ENCODE data around the gene WDR54. TPM values are rescaled to one million over a fixed set of nuclear protein-coding genes. Genes with fewer than 3 reads are reported as not detected.

WDR54 gene
- total RNA-seq, 4 donors from 2014 or later: 7.6 to 14.6 (median 11.9) TPM

DNA sequence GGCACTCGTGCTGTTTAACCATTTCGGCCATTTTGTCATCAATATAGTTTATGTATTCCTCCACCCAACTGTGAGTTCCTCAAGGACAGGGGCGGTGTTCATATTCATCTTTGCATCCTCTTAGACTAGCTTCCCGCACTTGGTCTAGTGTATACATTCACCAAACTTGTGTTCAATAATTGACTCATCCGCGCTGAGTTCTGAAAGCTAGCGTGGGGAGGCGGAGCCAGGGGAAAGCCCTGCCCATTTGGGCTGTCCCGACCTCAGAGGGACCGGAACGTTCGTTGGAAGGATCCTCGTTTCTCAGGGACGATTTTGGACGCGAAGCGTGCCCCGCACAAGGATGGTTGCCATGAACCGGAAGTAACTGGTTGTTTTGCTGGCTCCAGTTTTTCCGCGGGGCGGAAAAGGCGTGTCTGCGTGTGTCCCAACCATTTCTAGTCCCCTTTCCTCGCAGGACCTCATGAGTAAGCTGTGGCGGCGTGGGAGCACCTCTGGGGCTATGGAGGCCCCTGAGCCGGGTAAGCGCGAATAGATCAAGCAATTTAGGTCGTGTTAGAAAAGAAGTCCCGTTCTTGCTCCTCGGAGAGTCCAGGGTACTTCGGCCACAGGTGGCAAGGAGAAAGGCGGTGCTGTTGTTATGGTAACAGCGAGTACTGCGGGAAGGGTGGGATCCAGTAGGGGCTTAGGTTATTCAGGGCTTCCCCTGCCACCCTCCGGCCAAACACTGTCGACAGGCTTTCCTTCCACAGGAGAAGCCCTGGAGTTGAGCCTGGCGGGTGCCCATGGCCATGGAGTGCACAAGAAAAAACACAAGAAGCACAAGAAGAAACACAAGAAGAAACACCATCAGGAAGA, 33.4 kb downstream of the WDR54 start, which contains the start of gene INO80B:
Gene INO80B (plus strand): TSS at position 434 of the 858 bp plus-strand sequence. CDS start 30 bp downstream, at position 464.
- intact Hi-C loops (cut with DNase I): no loop called here
- H3K27me3 ChIP-seq: no peaks in the 10 kb centered on the region
- H3K36me3 ChIP-seq: no peaks in the 10 kb centered on the region
- H3K9me3 ChIP-seq: no peaks in the 10 kb centered on the region
- TF ChIP-seq, protein P1, sequence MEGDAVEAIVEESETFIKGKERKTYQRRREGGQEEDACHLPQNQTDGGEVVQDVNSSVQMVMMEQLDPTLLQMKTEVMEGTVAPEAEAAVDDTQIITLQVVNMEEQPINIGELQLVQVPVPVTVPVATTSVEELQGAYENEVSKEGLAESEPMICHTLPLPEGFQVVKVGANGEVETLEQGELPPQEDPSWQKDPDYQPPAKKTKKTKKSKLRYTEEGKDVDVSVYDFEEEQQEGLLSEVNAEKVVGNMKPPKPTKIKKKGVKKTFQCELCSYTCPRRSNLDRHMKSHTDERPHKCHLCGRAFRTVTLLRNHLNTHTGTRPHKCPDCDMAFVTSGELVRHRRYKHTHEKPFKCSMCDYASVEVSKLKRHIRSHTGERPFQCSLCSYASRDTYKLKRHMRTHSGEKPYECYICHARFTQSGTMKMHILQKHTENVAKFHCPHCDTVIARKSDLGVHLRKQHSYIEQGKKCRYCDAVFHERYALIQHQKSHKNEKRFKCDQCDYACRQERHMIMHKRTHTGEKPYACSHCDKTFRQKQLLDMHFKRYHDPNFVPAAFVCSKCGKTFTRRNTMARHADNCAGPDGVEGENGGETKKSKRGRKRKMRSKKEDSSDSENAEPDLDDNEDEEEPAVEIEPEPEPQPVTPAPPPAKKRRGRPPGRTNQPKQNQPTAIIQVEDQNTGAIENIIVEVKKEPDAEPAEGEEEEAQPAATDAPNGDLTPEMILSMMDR (IDR thresholded peaks at IDR 0.05): peak in 1 of 3 experiments; percentile 28
- TF ChIP-seq POLR2AphosphoS5 (IDR thresholded peaks at IDR 0.05) (peak; percentile 84 to 99), EP300 (IDR thresholded peaks at IDR 0.05) (no peak)
- H3K4me3 ChIP-seq: peak within 1 kb of the TSS; percentile 63 to 80 (median 70)
- peak; percentile 99 for DNase-seq (ENCODE audit: extremely low spot score)
- WGBS: under 1% methylated on average over 35 of the region's 40 CpGs
- H3K4me1 ChIP-seq: peaks cover 32 to 43% (median 41%) of the 10 kb centered on the region in 4 donors
- peak within 1 kb of the TSS; percentile 66 to 74 (median 68) for H3K27ac ChIP-seq (replicated peaks in 1 of 4)

GRCh38 chr2:74457129-74457548, 35.6 kb downstream of the WDR54 start:
- H3K27ac ChIP-seq (replicated peaks in 1 of 4): peak overlapping the region; percentile 91 to 98 (median 96)
- intact Hi-C loops (cut with DNase I): no loop called here
- TF ChIP-seq POLR2A (IDR thresholded peaks at IDR 0.05; ENCODE audit: low read depth) (no peak), EP300 (IDR thresholded peaks at IDR 0.05) (no peak), POLR2AphosphoS5 (IDR thresholded peaks at IDR 0.05) (no peak)
- TF ChIP-seq, protein P1 (IDR thresholded peaks at IDR 0.05): no peak
- no peaks in the 10 kb centered on the region for H3K9me3 ChIP-seq
- no peak for DNase-seq (ENCODE audit: extremely low spot score)
- no peaks in the 10 kb centered on the region for H3K27me3 ChIP-seq
- peaks cover 32 to 43% (median 41%) of the 10 kb centered on the region in 4 donors for H3K4me1 ChIP-seq
- H3K4me3 ChIP-seq: peak overlapping the region; percentile 68 to 85 (median 74)
- H3K36me3 ChIP-seq: peaks cover 5 to 15% (median 13%) of the 10 kb centered on the region in 4 donors
- WGBS: under 1% methylated on average over 17 of the region's 27 CpGs

- 0% methylated on average over 10 of the region's 46 CpGs for WGBS
- TF ChIP-seq, protein P1 (IDR thresholded peaks at IDR 0.05): no peak
- TF ChIP-seq EP300 (IDR thresholded peaks at IDR 0.05): no peak
- peak in 1 of 2 donors; percentile 96 for TF ChIP-seq POLR2AphosphoS5 (IDR thresholded peaks at IDR 0.05)
- peak; percentile 58 for TF ChIP-seq POLR2A (IDR thresholded peaks at IDR 0.05; ENCODE audit: low read depth)
- peak overlapping the region; percentile 68 to 85 (median 74) for H3K4me3 ChIP-seq
- DNase-seq (ENCODE audit: extremely low spot score): peak; percentile 93
- H3K9me3 ChIP-seq: no peaks in the 10 kb centered on the region
- intact Hi-C loops (cut with DNase I): no loop called here
- peak overlapping the region; percentile 91 to 98 (median 96) for H3K27ac ChIP-seq (replicated peaks in 1 of 4)
- H3K27me3 ChIP-seq: no peaks in the 10 kb centered on the region
- peaks cover 10 to 20% (median 18%) of the 10 kb centered on the region in 4 donors for H3K36me3 ChIP-seq
- peaks cover 32 to 43% (median 41%) of the 10 kb centered on the region in 4 donors for H3K4me1 ChIP-seq
These were observed 36.1 kb downstream of the WDR54 start for GRCh38 chr2:74457549-74458131.

- no peaks in the 10 kb centered on the region for H3K9me3 ChIP-seq
- DNase-seq (ENCODE audit: extremely low spot score): peak; percentile 100
- WGBS: 2% methylated on average over 9 of the region's 38 CpGs
- intact Hi-C loops (cut with DNase I): no loop called here
- peaks cover 14 to 26% (median 23%) of the 10 kb centered on the region in 4 donors for H3K36me3 ChIP-seq
- peak within 1 kb of the TSS; percentile 68 to 85 (median 74) for H3K4me3 ChIP-seq
- TF ChIP-seq EP300 (IDR thresholded peaks at IDR 0.05) (no peak), POLR2A (IDR thresholded peaks at IDR 0.05; ENCODE audit: low read depth) (no peak), POLR2AphosphoS5 (IDR thresholded peaks at IDR 0.05) (peak; percentile 87 to 92)
- TF ChIP-seq, protein P1 (IDR thresholded peaks at IDR 0.05): peak in 1 of 3 experiments; percentile 42
- H3K27ac ChIP-seq (replicated peaks in 1 of 4): peak within 1 kb of the TSS; percentile 91 to 98 (median 96)
- H3K4me1 ChIP-seq: peaks cover 32 to 44% (median 43%) of the 10 kb centered on the region in 4 donors
- H3K27me3 ChIP-seq: no peaks in the 10 kb centered on the region
These were observed 36.8 kb downstream of the WDR54 start, which contains the start of gene WBP1 for GRCh38 chr2:74458132-74458937. Gene WBP1, plus strand, starts transcription at chr2:74458438. Its CDS starts 165 bp downstream, at chr2:74458603.

Measured in esophagus muscularis mucosa (tissue), 4 donors.